NCI-H82 treated with DMSO at 0.1 percent for 48 hours (cell line): ENCODE data around the gene ATG7.

ENCODE experiments used
- DNase-seq: peaks from one replicate; lab custom pipeline; 2025; ENCODE audit not compliant: unreplicated experiment; lab: John Stamatoyannopoulos, UW

The ATG7 gene

GRCh38 chr3:11271986-11272904 lies at the start of gene ATG7:
TSS of gene ATG7 (plus strand) at chr3:11272397. CDS start at chr3:11298696, 26,299 bp downstream.
- peak; percentile 84 for DNase-seq

GRCh38 chr3:11224010-11224409 lies 48.2 kb upstream of the ATG7 start:
- DNase-seq: no peak

- no peak for DNase-seq
These were observed 47.3 kb upstream of the ATG7 start for GRCh38 chr3:11224870-11225229.

GRCh38 chr3:11226042-11226370 lies 46.2 kb upstream of the ATG7 start:
- no peak for DNase-seq

- DNase-seq: no peak
These were observed 44.2 kb upstream of the ATG7 start for GRCh38 chr3:11228041-11228440.

- DNase-seq: no peak
These were observed 42.1 kb upstream of the ATG7 start for GRCh38 chr3:11230125-11230524.

- no peak for DNase-seq
These were observed 41.4 kb upstream of the ATG7 start for GRCh38 chr3:11230832-11231231.

- no peak for DNase-seq
These were observed 36.8 kb upstream of the ATG7 start for GRCh38 chr3:11235385-11235784.

GRCh38 chr3:11236588-11237461 lies 35.4 kb upstream of the ATG7 start:
- DNase-seq: no peak

- DNase-seq: no peak
These were observed 34.1 kb upstream of the ATG7 start for GRCh38 chr3:11238060-11238459.

- DNase-seq: no peak
These were observed 33.3 kb upstream of the ATG7 start for GRCh38 chr3:11238880-11239279.

GRCh38 chr3:11239796-11240195 lies 32.4 kb upstream of the ATG7 start:
- DNase-seq: no peak

GRCh38 chr3:11240496-11240895 lies 31.7 kb upstream of the ATG7 start:
- DNase-seq: no peak

- no peak for DNase-seq
These were observed 28.0 kb upstream of the ATG7 start for GRCh38 chr3:11244121-11244677.

- no peak for DNase-seq
These were observed 26.9 kb upstream of the ATG7 start for GRCh38 chr3:11245276-11245675.

- DNase-seq: no peak
These were observed 26.2 kb upstream of the ATG7 start for GRCh38 chr3:11245827-11246662.

- DNase-seq: no peak
These were observed 25.6 kb upstream of the ATG7 start for GRCh38 chr3:11246663-11246970.

- DNase-seq: no peak
These were observed 24.8 kb upstream of the ATG7 start for GRCh38 chr3:11247362-11247761.

GRCh38 chr3:11248596-11248995 lies 23.6 kb upstream of the ATG7 start:
- no peak for DNase-seq

- DNase-seq: no peak
These were observed 21.0 kb upstream of the ATG7 start for GRCh38 chr3:11250902-11251806.
